NCI-H2171 treated with DMSO at 0.1 percent for 48 hours (cell line): ENCODE results near the gene TMEM115.

Source experiments
- DNase-seq: peaks from one replicate; lab custom pipeline; 2025; lab: John Stamatoyannopoulos, UW

TMEM115 gene

DNA sequence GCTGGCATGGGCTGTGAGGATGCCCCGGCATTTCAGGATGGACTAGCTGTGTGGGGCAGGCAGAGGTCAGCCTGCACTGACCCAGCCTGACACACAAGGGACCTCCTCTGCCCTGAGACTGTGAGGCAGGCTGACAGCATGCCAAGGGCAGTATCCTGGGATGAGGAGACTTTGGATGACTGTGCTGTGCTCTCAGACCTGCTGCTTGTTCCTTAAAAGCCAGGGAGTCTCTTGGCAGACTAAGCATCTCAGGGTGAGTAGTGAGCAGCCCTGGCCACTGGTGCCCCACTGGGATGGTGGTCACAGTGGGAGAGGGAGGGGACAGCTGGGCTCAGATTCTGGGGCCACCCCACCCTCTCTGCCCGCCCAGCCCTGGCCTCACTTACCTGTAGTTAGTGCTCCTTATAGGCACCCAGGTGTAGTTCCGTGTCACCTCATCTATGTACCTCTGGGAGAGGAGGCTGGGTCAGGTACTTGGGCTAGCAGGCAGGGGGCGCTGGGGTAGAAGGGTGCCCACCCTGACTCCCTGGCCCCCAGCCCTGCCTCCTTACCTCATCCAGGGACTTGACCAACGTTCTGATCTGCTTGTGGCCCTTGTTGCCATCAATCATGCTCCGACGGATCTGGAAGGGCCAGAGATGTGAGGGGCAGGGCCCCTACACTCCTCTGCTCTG, 16.1 kb upstream of the TMEM115 start:
- DNase-seq = no peak

- no peak for DNase-seq
Measured at GRCh38 chr3:50374363-50375257, 15.3 kb upstream of the TMEM115 start.

GRCh38 chr3:50373146-50374051, 14.1 kb upstream of the TMEM115 start:
- DNase-seq = no peak

- DNase-seq = peak; percentile 18
Measured at GRCh38 chr3:50372349-50372748, 13.0 kb upstream of the TMEM115 start.

GRCh38 chr3:50371133-50371685, 11.9 kb upstream of the TMEM115 start:
- DNase-seq = no peak

DNA sequence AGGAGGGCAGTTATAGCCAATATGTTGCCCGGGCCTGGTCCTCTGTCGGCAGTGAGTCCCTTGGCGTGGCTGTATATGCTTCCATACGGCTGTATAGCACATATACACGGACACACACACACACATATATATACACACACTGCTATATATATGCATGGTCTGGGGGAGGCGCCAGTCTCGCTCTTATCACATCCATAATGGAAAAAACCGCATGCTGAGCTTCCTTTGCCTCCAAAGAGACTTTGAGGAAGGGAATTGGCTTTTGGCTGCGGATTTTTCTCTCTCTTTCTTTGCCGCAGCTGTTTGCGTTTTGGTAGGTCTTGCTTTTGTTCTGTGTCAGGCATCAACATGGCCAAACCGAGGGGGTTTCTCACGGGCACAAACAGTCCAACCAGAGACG, 11.3 kb upstream of the TMEM115 start:
- DNase-seq = peak; percentile 9

- DNase-seq = no peak
Measured at GRCh38 chr3:50369012-50369670, 9.8 kb upstream of the TMEM115 start.

DNA sequence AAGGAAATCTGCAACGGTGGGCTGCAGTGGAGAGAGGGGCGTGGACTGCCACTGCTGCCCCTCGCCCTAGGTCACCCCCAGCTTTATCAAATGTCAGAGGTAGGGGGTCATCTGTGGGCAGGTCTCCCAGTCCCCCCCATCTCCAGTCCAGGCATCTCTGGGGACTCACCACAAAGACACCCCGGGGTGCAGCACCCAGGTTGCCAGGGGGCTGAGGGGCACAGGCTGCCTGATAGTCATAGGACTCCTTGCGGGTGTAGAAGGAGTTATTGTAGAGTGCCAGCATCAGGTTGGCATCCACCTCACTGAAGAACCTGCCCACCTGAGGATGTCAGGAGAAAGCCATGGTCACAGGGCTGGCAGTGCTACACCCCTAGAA, 6.5 kb upstream of the TMEM115 start:
- no peak for DNase-seq

GRCh38 chr3:50365080-50365841, 5.9 kb upstream of the TMEM115 start:
- no peak for DNase-seq

GRCh38 chr3:50364573-50365079, 5.3 kb upstream of the TMEM115 start:
- DNase-seq = no peak

DNA sequence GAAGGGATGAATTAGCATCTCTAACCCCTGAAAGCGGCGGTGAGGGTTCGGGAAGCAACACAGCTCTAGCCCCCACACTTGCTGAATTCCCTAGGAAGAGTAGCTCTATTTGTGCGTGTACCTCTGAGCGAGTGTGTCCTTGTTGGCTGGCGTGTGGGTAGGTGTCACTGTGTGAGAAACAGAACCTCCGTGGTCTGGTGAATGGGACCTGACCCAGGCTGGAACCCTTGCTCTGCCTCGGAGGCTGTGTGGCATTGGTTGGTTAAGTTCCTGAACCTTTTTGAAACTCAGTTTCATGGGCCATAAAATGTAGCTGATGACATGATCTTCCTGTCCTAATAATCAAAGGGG, 414 bp upstream of the TMEM115 start:
- no peak for DNase-seq

DNA sequence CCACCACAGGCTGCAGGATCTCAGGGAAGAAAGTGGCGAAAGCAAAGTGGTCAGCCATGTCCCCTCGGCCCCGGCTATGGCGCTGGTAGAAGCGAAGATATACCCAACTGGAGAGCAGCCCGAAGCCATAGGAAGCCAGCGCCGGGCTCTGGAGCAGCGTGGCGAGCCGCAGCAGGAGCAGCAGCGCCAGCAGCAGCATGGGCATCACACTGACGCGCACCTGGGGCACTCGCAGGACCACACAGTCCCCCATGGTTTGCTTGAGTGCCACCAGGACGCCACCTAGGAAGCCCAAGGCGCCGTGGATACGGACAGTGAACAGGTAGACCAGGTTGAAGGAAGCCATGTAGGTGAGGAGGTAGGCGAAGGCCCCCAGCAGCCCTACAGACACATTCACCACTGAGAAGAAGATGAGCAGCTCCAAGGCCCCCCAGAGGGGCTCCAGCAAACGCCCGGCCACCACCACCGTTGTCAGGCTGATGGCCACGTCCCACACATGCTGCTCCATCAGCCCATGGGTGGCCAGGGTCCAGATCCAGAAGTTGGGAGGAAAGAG, 888 bp downstream of the TMEM115 start:
- DNase-seq = no peak

- DNase-seq = no peak
Measured at GRCh38 chr3:50357481-50357880, 1.8 kb downstream of the TMEM115 start.

- DNase-seq = no peak
Measured at GRCh38 chr3:50356553-50356952, 2.8 kb downstream of the TMEM115 start.

- DNase-seq = no peak
Measured at GRCh38 chr3:50355829-50356552, 3.3 kb downstream of the TMEM115 start.

- no peak for DNase-seq
Measured at GRCh38 chr3:50354850-50355249, 4.5 kb downstream of the TMEM115 start.

DNA sequence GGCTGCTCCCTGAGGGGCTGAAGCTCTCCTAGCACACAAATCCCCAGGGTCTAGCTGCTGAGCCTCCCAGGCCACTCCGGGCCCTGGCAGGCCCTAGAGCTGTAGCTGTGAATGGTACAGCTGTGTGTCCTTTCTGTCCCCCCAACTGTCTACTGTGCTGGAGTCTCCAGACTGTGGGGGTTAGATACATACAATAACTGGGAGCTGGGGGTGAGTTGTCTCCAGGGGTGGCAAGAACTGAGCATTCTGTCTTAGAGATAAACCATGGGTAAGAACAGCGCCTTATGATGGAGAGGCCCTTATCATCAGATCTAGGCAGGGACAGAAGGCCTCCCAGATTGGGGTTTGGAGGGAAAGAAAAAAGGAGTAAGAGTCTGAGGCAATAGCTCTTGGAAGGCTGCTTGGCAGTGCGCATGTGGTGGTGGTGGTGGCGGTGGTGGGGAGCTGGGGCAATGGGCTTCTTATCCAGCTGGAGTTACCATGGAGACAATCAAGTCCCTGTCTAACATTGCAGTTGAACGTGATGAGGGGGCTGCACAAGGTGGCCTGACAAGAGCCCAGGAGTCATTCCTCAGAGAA, 5.0 kb downstream of the TMEM115 start:
- no peak for DNase-seq

- no peak for DNase-seq
Measured at GRCh38 chr3:50353245-50354004, 5.9 kb downstream of the TMEM115 start.

DNA sequence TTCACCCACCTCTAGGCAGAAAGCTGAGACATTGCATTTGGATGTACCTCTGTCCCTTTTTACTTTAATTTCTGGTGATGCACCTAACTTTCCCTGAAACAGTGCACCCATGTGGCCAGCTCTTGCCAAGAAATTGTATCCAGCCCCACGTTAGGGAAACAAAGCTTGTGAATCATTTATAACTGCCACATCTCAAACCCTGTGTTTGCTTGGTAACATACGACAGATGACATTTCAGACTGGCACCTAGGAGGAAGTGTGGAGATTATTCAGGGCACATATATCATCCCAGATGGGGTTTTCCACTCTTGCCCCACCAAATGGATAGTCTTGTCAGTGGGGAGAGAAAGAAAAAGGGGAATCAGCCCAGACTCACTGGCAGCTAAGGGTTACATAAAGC, 6.5 kb downstream of the TMEM115 start:
- DNase-seq = peak; percentile 6
